A549 (cell line): ENCODE data around the gene SKOR1.

Experiments
- CTCF ChIP-seq: fragments of >200 bp; sonication (Bioruptor Twin); formaldehyde crosslinking; IDR thresholded peaks from 3 replicates; pipeline ENCODE4 v1.5.1; 2016
- ELK1 ChIP-seq: fragments of 150-350 bp; IDR thresholded peaks from 2 replicates; pipeline ENCODE4 v1.6.1; 2014; ENCODE audit warnings: low read depth, mild to moderate bottlenecking, low read length
- GATA3 ChIP-seq: IDR thresholded peaks from 2 replicates; pipeline ENCODE4 v1.6.1; 2012; ENCODE audit warnings: borderline replicate concordance
- HOXA7 ChIP-seq: fragments of 250-450 bp; sonication (Bioruptor Pico); IDR thresholded peaks from 2 replicates; pipeline ENCODE4 v1.5.0; 2020; ENCODE audit warnings: mild to moderate bottlenecking, moderate library complexity

GRCh38 chr15:67813104-67813634, 12.1 kb upstream of the SKOR1 start:
- TF ChIP-seq GATA3 (no peak), CTCF (no peak), HOXA7 (CRISPR knock-in tag) (no peak), ELK1 (no peak)
